ENCODE data around the gene RSU1.

RSU1 gene

DNA sequence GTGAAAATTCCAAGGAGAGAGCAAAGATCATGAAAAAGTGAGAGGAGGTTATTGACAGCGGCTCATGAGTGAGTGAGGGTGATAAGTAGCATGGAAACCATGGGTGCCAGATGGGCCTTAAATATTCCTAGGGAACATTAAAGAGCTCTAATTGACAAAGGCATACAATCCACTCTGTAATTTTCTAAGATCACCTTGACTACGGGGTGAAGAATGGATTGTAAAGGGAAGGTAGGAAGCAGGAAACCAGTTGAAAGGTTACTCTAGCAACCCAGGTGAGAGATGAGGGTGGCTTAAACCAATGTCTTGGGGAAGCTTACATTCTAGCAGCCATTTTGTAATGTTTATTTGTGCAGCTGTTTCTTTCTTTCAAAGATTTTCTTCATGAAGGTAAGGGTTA lies 75.7 kb downstream of the RSU1 start:
- DNase-seq (ENCODE audit: low read depth in 3 of 3), result no peak

DNA sequence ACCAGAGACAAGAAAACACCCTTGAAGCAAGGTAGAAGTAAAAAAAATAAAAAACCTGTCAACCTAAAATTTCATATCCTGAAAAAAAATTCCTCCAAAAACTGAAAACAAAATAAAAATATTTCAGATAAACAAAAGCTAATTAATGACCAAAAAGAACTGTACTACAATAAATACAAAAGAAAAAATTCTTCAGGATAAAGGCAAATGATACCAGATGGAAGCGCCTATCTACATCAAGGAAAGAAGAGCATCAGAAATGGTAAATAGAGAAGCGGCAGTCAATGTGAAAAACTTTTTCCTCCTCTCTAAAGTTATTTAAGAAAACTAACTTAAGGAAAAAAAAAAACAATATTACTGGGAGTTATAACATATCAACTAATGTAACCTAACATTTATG lies 79.8 kb downstream of the RSU1 start:
- DNase-seq (ENCODE audit: low read depth in 3 of 3), result no peak

DNA sequence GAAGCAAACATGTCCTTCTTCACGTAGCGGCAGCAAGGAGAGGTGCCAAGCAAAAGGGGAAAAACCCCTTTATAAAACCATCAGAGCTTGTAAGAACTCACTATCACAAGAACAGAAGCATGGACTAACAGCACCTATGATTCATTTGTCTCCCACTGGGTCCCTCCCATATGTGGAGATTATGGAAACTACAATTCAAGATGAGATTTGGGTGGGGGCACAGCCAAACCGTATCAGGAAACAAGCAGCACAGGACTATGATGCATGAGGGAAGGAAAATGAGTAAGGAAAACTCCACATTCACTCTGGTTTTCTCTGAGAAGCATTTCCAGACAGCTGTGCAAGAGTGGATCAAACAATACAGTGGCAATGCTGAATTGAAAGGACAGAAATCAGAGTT lies 81.6 kb downstream of the RSU1 start:
- no peak for DNase-seq (ENCODE audit: low read depth in 3 of 3)

DNA sequence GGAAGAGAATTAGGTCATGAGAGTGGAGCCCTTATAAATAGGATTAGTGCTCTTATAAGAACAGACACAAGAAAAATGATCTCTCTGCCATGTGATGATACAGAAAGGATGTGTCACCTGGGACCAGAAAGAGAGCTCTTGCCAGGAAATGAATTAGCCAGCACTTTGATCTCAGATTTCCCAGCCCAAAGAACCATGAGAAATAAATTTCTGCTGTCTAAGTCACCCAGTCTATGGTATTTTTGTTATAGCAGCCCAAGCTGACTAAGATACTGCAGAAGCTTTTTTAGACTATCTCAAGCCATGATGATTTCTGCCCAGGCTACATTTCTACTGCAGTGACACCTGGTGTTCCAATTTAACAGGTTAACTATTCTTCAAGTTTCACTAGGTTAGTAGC lies 84.8 kb downstream of the RSU1 start:
- DNase-seq (ENCODE audit: low read depth in 3 of 3), result no peak

GRCh38 chr10:16728266-16728665 lies 89.0 kb downstream of the RSU1 start:
- DNase-seq (ENCODE audit: low read depth in 3 of 3), result no peak

DNA sequence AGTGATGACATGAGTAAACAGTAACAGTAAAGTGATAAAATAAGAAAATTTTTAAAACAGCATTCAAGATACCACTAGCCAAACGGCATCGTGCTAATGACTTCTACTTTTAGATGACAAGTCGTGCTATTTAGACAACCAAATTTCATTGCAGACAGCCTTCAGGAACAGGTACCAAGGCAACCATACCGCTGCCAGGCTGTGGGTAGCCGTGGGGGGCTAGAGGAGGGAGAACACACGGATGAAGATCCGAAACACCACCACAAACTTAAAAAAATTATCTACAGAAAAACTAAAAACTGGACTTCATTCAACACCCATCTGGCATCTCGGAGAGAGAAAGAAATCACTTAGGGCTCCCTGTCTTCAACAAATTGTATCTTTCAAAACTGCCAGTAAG lies 89.6 kb downstream of the RSU1 start:
- DNase-seq (ENCODE audit: low read depth in 3 of 3), result no peak

GRCh38 chr10:16724509-16724908 lies 92.7 kb downstream of the RSU1 start:
- DNase-seq (ENCODE audit: low read depth in 3 of 3), result no peak

DNA sequence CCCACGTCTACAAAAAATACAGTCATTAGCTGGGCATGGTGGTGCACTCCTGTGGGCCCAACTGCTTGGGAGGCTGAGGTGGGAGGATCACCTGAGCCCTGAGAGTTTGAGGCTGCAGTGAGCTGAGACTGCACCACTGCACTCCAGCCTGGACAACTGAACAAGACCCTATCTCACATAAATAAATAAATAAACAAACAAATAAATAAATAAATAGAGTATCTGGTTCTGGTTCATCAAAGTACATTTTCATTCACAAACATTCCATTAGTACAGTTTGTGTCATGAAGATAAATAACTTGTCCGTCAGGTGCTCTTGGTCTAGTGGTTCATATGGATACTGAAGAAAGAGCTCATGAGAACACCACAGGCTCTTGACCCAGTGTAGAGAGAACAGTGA lies 96.4 kb downstream of the RSU1 start:
- no peak for DNase-seq (ENCODE audit: low read depth in 3 of 3)

DNA sequence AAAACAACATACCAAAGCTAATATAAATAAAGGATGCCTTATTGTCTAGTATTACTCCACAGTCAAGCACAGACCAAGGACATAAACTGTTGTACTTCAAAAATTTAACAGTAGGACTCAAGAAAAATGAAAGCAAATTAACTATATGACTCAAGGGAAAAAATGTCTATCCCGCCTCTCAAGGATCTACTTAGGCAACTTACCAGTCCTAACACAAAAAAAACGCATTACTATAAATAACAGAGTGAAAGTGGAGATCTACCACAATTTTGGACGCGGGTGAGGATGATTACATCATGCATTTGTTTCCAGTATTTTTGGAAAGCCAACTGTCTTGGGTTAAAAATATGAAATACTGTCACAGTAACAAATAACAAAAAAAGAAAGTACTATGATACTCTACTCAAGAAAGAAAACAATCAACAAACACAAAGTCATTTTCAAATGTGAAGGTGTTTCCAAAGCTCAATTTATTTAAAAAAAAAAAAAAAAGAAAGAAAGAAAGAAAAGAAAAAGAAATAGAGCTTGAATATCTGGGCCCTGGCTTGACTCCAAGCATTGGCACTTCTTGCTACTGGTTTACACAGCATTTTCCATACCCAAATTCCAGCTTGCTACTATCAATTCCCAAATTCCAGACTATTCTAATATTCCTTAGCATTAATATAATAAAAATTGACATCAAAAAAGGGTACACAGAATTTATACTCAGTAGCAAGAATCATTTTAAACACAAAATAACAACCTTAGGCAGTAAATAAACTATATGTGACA lies 99.4 kb downstream of the RSU1 start:
- no peak for DNase-seq (ENCODE audit: low read depth in 3 of 3)

- DNase-seq (ENCODE audit: low read depth in 3 of 3), result no peak
These were observed 101.2 kb downstream of the RSU1 start for GRCh38 chr10:16716051-16716450.

GRCh38 chr10:16713290-16713689 lies 103.9 kb downstream of the RSU1 start:
- no peak for DNase-seq (ENCODE audit: low read depth in 3 of 3)

- DNase-seq (ENCODE audit: low read depth in 3 of 3), result no peak
These were observed 104.3 kb downstream of the RSU1 start for GRCh38 chr10:16712883-16713282.

GRCh38 chr10:16700331-16700730 lies 116.9 kb downstream of the RSU1 start:
- DNase-seq (ENCODE audit: low read depth in 3 of 3), result no peak

GRCh38 chr10:16699435-16700057 lies 117.7 kb downstream of the RSU1 start:
- no peak for DNase-seq (ENCODE audit: low read depth in 3 of 3)

DNA sequence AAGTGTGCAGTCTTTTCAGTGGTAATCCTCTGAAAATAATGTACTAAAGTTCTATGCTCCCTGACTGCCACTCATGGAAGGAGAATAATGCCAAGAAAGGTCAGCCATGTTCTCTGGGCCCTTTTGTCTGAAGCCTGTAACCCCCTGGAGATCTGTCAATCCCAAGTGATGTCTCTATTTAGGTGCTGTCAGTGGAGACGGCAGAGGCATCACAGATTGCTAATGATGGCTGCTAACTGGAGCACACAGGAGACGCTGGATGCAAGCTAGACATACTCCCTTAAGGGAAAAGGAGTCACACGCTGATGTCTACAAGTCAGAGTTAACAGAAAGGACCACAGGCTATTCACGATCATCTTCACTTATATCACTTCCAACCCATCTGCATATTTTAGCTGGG lies 118.8 kb downstream of the RSU1 start:
- no peak for DNase-seq (ENCODE audit: low read depth in 3 of 3)

- DNase-seq (ENCODE audit: low read depth in 3 of 3), result no peak
These were observed 126.8 kb downstream of the RSU1 start for GRCh38 chr10:16690417-16690816.

- no peak for DNase-seq (ENCODE audit: low read depth in 3 of 3)
These were observed 127.5 kb downstream of the RSU1 start for GRCh38 chr10:16689696-16690095.

GRCh38 chr10:16689227-16689626 lies 128.0 kb downstream of the RSU1 start:
- DNase-seq (ENCODE audit: low read depth in 3 of 3), result no peak

DNA sequence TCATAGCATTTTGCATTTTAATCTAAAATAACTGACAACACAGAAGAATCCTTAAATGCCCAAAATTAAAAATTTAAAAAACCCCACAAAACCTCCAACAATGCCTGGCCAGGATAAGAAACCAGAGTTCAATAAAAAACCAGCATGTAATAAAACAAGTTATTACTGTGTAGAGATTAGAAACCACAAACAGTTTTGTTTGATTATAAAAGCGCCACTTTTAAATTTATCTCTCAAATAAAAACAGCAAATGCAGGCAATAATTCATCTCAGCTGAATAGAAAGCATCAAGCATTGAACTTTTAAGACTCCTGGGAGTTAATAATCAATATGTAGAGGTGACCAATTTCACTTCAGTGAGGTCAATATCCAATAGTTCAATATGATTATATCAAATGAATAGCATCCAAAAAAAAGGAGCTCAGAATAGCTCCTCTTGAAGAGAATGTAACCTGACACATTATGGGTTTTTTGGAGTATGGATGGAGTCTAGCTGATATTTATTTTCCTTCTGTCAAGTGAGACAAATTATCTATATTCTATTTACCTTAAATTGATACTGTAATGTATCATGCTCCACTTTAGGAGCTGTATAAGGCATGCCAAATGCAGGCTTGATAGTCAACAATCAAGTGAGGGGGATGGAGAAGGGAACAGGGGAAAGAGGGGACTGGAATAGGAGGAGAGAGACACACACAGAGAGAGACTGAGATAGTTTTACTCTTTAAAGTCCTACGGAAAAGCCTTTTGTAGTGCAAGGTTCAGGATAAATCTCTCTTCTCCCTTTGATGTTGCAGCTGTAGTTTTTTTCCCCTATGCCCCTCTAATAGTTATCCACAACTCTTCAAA lies 130.9 kb downstream of the RSU1 start:
- no peak for DNase-seq (ENCODE audit: low read depth in 3 of 3)

GRCh38 chr10:16685551-16685950 lies 131.7 kb downstream of the RSU1 start:
- DNase-seq (ENCODE audit: low read depth in 3 of 3), result no peak

GRCh38 chr10:16681521-16681920 lies 135.7 kb downstream of the RSU1 start:
- DNase-seq (ENCODE audit: low read depth in 3 of 3), result no peak

- no peak for DNase-seq (ENCODE audit: low read depth in 3 of 3)
These were observed 137.7 kb downstream of the RSU1 start for GRCh38 chr10:16679511-16679910.

DNA sequence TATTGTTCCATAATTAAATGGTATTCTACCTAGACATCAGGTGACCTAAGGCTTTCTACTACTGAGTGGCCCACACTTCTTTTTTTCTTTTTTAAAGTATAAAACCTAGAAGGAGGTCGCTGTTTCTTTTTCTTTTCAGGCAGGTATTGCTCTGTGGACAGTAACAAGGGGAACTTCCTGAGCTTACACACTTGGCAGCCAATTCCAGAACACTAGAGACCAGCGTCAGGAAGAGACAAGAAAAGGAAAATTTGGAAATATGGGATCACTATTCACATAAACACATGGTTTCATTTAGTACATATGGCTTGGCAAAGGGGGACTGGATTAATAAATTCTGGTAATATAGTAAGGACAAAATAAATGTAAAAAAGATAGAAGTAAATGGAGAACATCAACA lies 141.9 kb downstream of the RSU1 start:
- no peak for DNase-seq (ENCODE audit: low read depth in 3 of 3)
